Loucy (cell line): ENCODE data around the gene BAG1.

Source experiments
- H2AFZ ChIP-seq: fragments of 200-600 bp; sonication (generic); 2 replicates; pipeline ENCODE4 v1.6.0; 2016; ENCODE audit warnings: antibody characterized with exemption, mild to moderate bottlenecking, low read length, moderate library complexity
- H3F3A ChIP-seq: fragments of 200-600 bp; 2 replicates; pipeline ENCODE4 v1.6.0; 2016; ENCODE audit warnings: antibody characterized with exemption, low read depth, mild to moderate bottlenecking
- H3K27me3 ChIP-seq: fragments of 200-600 bp; sonication (generic); 2 replicates; pipeline ENCODE4 v1.6.1; 2014; ENCODE audit warnings: low read length, mild to moderate bottlenecking; ENCODE audit not compliant: insufficient read depth, poor library complexity, severe bottlenecking
- H3K36me3 ChIP-seq: fragments of 200-600 bp; sonication (generic); 2 replicates; pipeline ENCODE4 v1.6.1; 2016; ENCODE audit warnings: low read length; ENCODE audit not compliant: insufficient read depth
- H3K4me1 ChIP-seq: fragments of 200-600 bp; sonication (generic); 2 replicates; pipeline ENCODE4 v1.5.1; 2014; ENCODE audit warnings: low read length, mild to moderate bottlenecking; ENCODE audit not compliant: insufficient read depth, poor library complexity, severe bottlenecking
- H3K4me2 ChIP-seq: fragments of 200-600 bp; sonication (generic); 2 replicates; pipeline ENCODE4 v1.6.0; 2014; ENCODE audit warnings: antibody characterized with exemption, low read length, low read depth, mild to moderate bottlenecking; ENCODE audit not compliant: poor library complexity, severe bottlenecking
- H3K4me3 ChIP-seq: fragments of 200-600 bp; sonication (generic); 2 replicates; pipeline ENCODE4 v1.5.1; 2014; ENCODE audit warnings: low read length, mild to moderate bottlenecking, mixed read lengths; ENCODE audit not compliant: poor library complexity, severe bottlenecking
- H3K79me2 ChIP-seq: fragments of 200-600 bp; sonication (generic); 2 replicates; pipeline ENCODE4 v1.6.1; 2014; ENCODE audit warnings: low read length; ENCODE audit not compliant: insufficient read depth
- H3K9ac ChIP-seq: fragments of 200-600 bp; sonication (generic); 2 replicates; pipeline ENCODE4 v1.6.0; 2014; ENCODE audit warnings: mild to moderate bottlenecking, low read depth, low read length, moderate library complexity; ENCODE audit not compliant: poor library complexity, severe bottlenecking
- H3K9me2 ChIP-seq: fragments of 200-600 bp; sonication (generic); replicated peaks from 2 replicates; pipeline ENCODE4 v1.6.1; 2016; ENCODE audit warnings: low read depth, low read length, mixed read lengths
- H3K9me3 ChIP-seq: fragments of 200-600 bp; sonication (generic); 2 replicates; pipeline ENCODE4 v1.6.1; 2014; ENCODE audit warnings: mild to moderate bottlenecking, antibody characterized with exemption, low read length, low read depth; ENCODE audit not compliant: insufficient read depth
- H4K20me1 ChIP-seq: fragments of 200-600 bp; sonication (generic); 2 replicates; pipeline ENCODE4 v1.6.0; 2014; ENCODE audit warnings: antibody characterized with exemption, low read length, mild to moderate bottlenecking; ENCODE audit not compliant: insufficient read depth, poor library complexity, severe bottlenecking
- EZH2phosphoT487 ChIP-seq: fragments of 200-600 bp; IDR thresholded peaks from 2 replicates; pipeline ENCODE4 v1.6.1; 2018; ENCODE audit warnings: antibody characterized with exemption, mild to moderate bottlenecking, moderate library complexity, borderline replicate concordance
- TF ChIP-seq, protein P1 (sequence below): fragments of 200-600 bp; sonication (generic); conservative IDR thresholded peaks from 2 replicates; pipeline ENCODE4 v1.5.1; 2014; ENCODE audit warnings: mild to moderate bottlenecking, antibody characterized with exemption, low read length

The BAG1 gene

DNA sequence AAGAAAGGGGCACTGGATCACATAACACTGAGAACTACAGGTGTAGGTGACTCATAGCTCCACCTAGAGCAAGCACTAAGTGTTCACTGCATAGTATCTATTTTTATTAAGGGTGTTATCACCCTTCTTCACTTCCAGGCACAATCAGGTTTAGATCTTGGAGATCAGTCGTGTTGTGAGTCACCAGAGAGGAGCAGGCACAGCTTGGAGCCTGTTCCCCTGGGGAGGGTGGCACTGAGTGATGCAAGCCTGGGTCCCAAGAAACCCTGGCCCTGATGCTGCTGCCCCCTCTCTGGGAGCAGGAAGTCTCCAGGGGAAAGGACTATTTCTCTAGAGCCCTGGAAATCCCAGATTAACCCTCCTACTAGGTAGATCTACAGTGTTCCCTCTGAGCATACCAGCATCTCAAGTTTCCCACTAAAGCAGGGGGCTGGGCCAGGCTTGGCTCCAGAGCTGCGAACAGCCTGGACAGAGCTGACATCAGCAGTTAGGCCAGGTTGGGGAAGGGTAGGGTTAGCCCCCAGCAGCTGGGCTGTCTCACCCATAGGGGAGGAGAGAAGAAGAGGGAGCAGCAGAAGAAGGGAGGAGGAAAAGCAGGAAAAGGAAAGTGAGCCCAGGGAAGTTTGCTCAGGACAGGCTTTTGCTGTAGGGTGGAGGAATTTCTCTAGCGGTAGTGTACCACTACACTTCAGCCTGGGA, 52.7 kb downstream of the BAG1 start:
- TF ChIP-seq, protein P1, sequence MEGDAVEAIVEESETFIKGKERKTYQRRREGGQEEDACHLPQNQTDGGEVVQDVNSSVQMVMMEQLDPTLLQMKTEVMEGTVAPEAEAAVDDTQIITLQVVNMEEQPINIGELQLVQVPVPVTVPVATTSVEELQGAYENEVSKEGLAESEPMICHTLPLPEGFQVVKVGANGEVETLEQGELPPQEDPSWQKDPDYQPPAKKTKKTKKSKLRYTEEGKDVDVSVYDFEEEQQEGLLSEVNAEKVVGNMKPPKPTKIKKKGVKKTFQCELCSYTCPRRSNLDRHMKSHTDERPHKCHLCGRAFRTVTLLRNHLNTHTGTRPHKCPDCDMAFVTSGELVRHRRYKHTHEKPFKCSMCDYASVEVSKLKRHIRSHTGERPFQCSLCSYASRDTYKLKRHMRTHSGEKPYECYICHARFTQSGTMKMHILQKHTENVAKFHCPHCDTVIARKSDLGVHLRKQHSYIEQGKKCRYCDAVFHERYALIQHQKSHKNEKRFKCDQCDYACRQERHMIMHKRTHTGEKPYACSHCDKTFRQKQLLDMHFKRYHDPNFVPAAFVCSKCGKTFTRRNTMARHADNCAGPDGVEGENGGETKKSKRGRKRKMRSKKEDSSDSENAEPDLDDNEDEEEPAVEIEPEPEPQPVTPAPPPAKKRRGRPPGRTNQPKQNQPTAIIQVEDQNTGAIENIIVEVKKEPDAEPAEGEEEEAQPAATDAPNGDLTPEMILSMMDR = no peak
- no peak for TF ChIP-seq EZH2phosphoT487
- H3K4me2 ChIP-seq = no peak overlapping the region
- no peaks in the 10 kb centered on the region for H4K20me1 ChIP-seq
- H2AFZ ChIP-seq = no peak overlapping the region
- no peaks in the 10 kb centered on the region for H3K79me2 ChIP-seq
- H3K9ac ChIP-seq = no peak overlapping the region
- no peaks in the 10 kb centered on the region for H3K9me3 ChIP-seq
- no peaks in the 10 kb centered on the region for H3K9me2 ChIP-seq
- H3K4me3 ChIP-seq = no peak overlapping the region
- H3K36me3 ChIP-seq = no peaks in the 10 kb centered on the region
- H3K4me1 ChIP-seq = no peaks in the 10 kb centered on the region
- no peaks in the 10 kb centered on the region for H3F3A ChIP-seq
- H3K27me3 ChIP-seq = no peaks in the 10 kb centered on the region

DNA sequence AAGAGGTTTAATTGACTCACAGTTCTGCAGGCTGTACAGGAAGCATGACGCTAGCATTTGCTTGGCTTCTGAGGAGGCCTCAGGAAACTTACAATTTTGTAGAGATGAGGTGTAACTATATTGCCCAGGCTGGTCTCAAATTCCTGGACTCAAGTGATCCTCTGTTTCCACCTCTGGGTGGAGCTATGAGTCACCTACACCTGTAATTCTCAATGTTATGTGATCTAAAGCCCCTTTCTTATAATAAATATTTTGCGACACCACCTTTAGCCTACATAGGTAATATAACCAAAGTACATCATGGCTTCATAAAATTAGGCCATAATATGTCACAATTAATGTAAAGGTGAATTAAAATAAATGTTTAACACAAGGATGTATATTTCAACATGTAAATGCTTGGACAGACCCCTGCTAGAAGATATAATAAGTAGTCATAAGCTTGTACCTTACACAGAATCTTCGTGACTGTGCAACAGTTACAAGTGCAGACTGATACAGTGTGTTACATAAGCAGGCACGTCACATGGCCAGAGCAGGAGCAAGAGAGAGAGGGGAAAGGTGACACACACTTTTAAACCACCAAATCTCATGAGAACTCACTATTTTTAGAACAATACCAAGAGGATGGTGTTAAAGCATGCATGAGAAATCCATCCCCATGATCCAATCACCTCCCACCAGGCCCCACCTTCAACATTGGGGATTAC, 54.3 kb downstream of the BAG1 start:
- Histone ChIP-seq H3K9ac (no peak overlapping the region), H3K4me3 (no peak overlapping the region), H3F3A (no peaks in the 10 kb centered on the region), H3K27me3 (no peaks in the 10 kb centered on the region), H3K9me2 (no peaks in the 10 kb centered on the region), H3K36me3 (no peaks in the 10 kb centered on the region), H3K79me2 (no peaks in the 10 kb centered on the region), H4K20me1 (no peaks in the 10 kb centered on the region), H2AFZ (no peak overlapping the region), H3K9me3 (no peaks in the 10 kb centered on the region), H3K4me2 (no peak overlapping the region), H3K4me1 (no peaks in the 10 kb centered on the region)
- TF ChIP-seq EZH2phosphoT487 = no peak
- TF ChIP-seq, protein P1 = 0 out of 2 replicates have a peak, but pooled peaks have one; percentile 12

DNA sequence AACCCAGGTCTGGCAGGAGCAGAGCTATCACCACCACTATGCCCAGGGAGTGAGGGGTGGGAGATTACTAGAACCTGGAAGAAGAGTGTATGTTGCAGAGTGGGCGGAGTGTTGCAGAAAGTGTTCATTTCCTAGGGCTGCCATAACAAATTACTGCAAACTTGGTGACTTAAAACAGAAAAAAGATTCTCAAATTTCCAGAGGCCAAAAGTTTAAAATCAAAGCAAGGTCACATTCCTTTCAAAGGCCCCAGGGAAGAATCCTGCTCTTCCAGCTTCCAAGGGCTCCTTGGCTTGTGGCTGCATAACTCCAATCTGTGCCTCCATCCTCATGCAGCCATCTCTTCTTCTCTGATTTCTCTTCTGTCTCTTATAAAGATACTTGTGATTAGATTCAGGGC, 55.1 kb downstream of the BAG1 start:
- Histone ChIP-seq H4K20me1 (no peaks in the 10 kb centered on the region), H3K9ac (no peak overlapping the region), H3K9me3 (no peaks in the 10 kb centered on the region), H3K9me2 (no peaks in the 10 kb centered on the region), H3K4me3 (no peak overlapping the region), H3K4me1 (no peaks in the 10 kb centered on the region), H3K4me2 (no peak overlapping the region), H3K79me2 (no peaks in the 10 kb centered on the region), H3K36me3 (no peaks in the 10 kb centered on the region), H3K27me3 (no peaks in the 10 kb centered on the region), H3F3A (no peaks in the 10 kb centered on the region), H2AFZ (no peak overlapping the region)
- TF ChIP-seq, protein P1 = no peak
- TF ChIP-seq EZH2phosphoT487 = no peak
